ENCODE data around the gene DDX52. TPM values are rescaled to one million over a fixed set of nuclear protein-coding genes. Genes with fewer than 3 reads are reported as not detected.

The DDX52 gene
- total RNA-seq, 4 donors from 2014 or later, result 17.2 to 27.9 (median 20.3) TPM

DNA sequence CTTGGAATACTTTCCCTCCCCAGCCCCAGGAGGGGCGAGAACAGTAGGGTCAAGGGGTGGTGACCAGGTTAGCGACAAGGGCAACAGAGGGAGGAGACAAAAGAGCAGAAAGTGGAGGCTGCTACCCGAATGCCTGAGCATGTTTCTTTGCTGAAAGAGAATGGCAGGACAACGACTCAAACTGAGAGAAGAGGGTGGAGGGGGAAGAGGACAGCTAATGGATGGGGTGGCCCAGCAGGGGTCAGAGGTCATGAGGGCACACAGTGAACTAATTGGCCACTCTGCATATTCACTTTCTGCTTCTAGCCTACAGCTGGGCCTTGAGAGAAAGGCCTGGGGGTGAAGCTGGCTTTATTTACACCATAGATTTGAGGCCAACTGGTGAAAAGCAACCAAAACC lies 19.1 kb upstream of the DDX52 start:
- Histone ChIP-seq H3K27ac (no peak overlapping the region), H3K27me3 (no peaks in the 10 kb centered on the region), H3K9me3 (no peaks in the 10 kb centered on the region), H3K36me3 (no peaks in the 10 kb centered on the region), H3K4me3 (replicated peaks in 1 of 3) (no peak overlapping the region), H3K4me1 (no peaks in the 10 kb centered on the region)
- intact Hi-C loops (cut with DNase I), result no loop called here
- no peak for TF ChIP-seq POLR2A (IDR thresholded peaks at IDR 0.05)
- TF ChIP-seq, protein P1, sequence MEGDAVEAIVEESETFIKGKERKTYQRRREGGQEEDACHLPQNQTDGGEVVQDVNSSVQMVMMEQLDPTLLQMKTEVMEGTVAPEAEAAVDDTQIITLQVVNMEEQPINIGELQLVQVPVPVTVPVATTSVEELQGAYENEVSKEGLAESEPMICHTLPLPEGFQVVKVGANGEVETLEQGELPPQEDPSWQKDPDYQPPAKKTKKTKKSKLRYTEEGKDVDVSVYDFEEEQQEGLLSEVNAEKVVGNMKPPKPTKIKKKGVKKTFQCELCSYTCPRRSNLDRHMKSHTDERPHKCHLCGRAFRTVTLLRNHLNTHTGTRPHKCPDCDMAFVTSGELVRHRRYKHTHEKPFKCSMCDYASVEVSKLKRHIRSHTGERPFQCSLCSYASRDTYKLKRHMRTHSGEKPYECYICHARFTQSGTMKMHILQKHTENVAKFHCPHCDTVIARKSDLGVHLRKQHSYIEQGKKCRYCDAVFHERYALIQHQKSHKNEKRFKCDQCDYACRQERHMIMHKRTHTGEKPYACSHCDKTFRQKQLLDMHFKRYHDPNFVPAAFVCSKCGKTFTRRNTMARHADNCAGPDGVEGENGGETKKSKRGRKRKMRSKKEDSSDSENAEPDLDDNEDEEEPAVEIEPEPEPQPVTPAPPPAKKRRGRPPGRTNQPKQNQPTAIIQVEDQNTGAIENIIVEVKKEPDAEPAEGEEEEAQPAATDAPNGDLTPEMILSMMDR (IDR thresholded peaks at IDR 0.05), result no peak
- WGBS, 2 donors, result 62% methylated on average over 4 of the region's 4 CpGs
- no peak for DNase-seq

DNA sequence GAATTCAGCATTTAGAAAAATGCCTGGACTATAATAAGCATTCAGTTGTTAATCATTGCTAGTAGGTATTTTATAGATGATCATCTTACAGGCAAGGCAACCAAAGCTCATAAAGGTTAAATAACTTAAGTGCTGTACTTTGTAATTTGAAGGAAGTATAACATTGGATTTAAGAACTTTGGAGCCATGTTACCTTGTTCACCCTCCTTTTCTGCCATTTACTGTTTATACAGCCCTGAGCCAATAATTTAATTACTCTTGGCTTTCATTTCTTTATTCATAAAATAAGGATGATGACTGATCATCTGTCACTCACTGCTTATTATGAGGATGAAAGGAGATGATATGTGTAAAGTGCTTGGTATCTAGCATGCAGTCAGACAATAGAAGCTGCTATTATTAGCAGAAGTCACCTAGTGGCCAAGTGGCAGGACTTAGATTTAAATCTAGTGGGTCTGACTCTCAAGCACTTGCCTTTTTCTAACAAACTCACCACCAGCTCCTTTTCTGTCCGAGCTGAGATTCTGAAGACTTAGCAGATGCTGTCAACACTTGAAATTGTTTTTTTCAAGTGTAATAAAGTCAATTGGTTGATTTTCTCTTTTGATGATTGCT lies 18.3 kb upstream of the DDX52 start:
- intact Hi-C loops (cut with DNase I), result no loop called here
- Histone ChIP-seq H3K27me3 (no peaks in the 10 kb centered on the region), H3K4me3 (replicated peaks in 1 of 3) (no peak overlapping the region), H3K4me1 (no peaks in the 10 kb centered on the region), H3K27ac (no peak overlapping the region), H3K9me3 (no peaks in the 10 kb centered on the region), H3K36me3 (no peaks in the 10 kb centered on the region)
- WGBS, 2 donors, result 69 to 84% methylated on average over 1 of the region's 1 CpG
- DNase-seq, result no peak
- TF ChIP-seq, protein P1 (IDR thresholded peaks at IDR 0.05), result no peak

DNA sequence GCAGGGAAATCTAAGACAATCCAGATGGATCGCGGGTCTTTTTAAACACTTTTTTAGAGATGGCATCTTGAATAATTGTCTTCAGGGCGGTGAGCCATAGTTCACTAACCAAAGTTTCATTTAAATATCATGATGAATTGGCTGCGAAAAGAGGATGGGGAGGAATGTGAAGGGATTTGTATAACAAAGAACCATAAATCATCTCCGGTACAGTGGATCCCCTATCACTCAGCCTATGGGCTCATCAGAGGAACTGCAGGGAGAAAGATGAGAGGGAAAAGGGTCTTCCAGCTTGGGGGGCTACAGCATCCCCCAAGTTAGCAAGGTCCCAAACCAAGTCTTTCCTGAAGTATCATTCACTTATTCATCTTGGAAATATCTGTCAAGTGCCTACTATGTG lies 16.7 kb upstream of the DDX52 start:
- H3K27ac ChIP-seq, result no peak overlapping the region

GRCh38 chr17:37657202-37657601 lies 14.0 kb upstream of the DDX52 start:
- Histone ChIP-seq H3K36me3 (no peaks in the 10 kb centered on the region), H3K4me3 (replicated peaks in 1 of 3) (no peak overlapping the region), H3K4me1 (no peaks in the 10 kb centered on the region), H3K27ac (no peak overlapping the region), H3K27me3 (no peaks in the 10 kb centered on the region), H3K9me3 (no peaks in the 10 kb centered on the region)
- 76 to 83% methylated on average over 1 of the region's 1 CpG for WGBS, 2 donors
- TF ChIP-seq, protein P1 (IDR thresholded peaks at IDR 0.05), result no peak
- TF ChIP-seq POLR2A (IDR thresholded peaks at IDR 0.05), result no peak
- intact Hi-C loops (cut with DNase I), result loop anchor here (10.0 kb wide), 1 partner anchor 58 kb away; no protein-coding TSS in a partner anchor
- DNase-seq, result no peak

More for the DNA sequence above, 16.7 kb upstream of the DDX52 start:
- no peak overlapping the region for H3K4me3 ChIP-seq (replicated peaks in 1 of 3)
- no peak for DNase-seq
- intact Hi-C loops (cut with DNase I), result loop anchor here (10.0 kb wide), 1 partner anchor 55 kb away; no protein-coding TSS in a partner anchor
- TF ChIP-seq POLR2A (IDR thresholded peaks at IDR 0.05), result no peak
- TF ChIP-seq, protein P1 (IDR thresholded peaks at IDR 0.05), result no peak
- no peaks in the 10 kb centered on the region for H3K4me1 ChIP-seq
- H3K36me3 ChIP-seq, result no peaks in the 10 kb centered on the region
- WGBS, 2 donors, result 80 to 89% methylated on average over 5 of the region's 5 CpGs
- H3K27me3 ChIP-seq, result no peaks in the 10 kb centered on the region
- H3K9me3 ChIP-seq, result no peaks in the 10 kb centered on the region

- DNase-seq, result no peak
- WGBS, 2 donors, result 78% methylated on average over 2 of the region's 2 CpGs
- Histone ChIP-seq H3K9me3 (no peaks in the 10 kb centered on the region), H3K36me3 (no peaks in the 10 kb centered on the region), H3K4me3 (replicated peaks in 1 of 3) (no peak overlapping the region), H3K27ac (no peak overlapping the region), H3K4me1 (peaks cover 18 to 23% of the 10 kb centered on the region in 2 donors), H3K27me3 (no peaks in the 10 kb centered on the region)
- intact Hi-C loops (cut with DNase I), result loop anchor here (5.0 to 10.0 kb wide), 2 partner anchors 63 to 115 kb away; no protein-coding TSS in a partner anchor
- no peak for TF ChIP-seq POLR2A (IDR thresholded peaks at IDR 0.05)
- TF ChIP-seq, protein P1 (IDR thresholded peaks at IDR 0.05), result no peak
These were observed 8.6 kb upstream of the DDX52 start for GRCh38 chr17:37651849-37652248.
